NCI-H748 treated with DMSO at 0.1 percent for 48 hours (cell line): ENCODE results near the gene BSND.
A peak's percentile ranks its signal among the peaks of the same experiment; 100 is the strongest.

Experiments
- DNase-seq: peaks from one replicate; lab custom pipeline; 2025; lab: John Stamatoyannopoulos, UW

BSND gene

GRCh38 chr1:54975356-54976108, 23.2 kb upstream of the BSND start:
- peak; percentile 66 for DNase-seq

- DNase-seq = no peak
Measured at GRCh38 chr1:54976747-54977146, 22.0 kb upstream of the BSND start.

GRCh38 chr1:54977533-54978297, 21.0 kb upstream of the BSND start:
- DNase-seq = no peak

GRCh38 chr1:54978528-54979326, 20.0 kb upstream of the BSND start:
- no peak for DNase-seq

GRCh38 chr1:54979327-54979891, 19.3 kb upstream of the BSND start:
- DNase-seq = no peak

- DNase-seq = no peak
Measured at GRCh38 chr1:54980046-54980527, 18.6 kb upstream of the BSND start.

GRCh38 chr1:54980528-54981241, 18.0 kb upstream of the BSND start, which contains the start of gene TMEM61:
TSS of gene TMEM61 (plus strand) at chr1:54980628. CDS start at chr1:54981066, 438 bp downstream.
- DNase-seq = no peak

- no peak for DNase-seq
Measured at GRCh38 chr1:54981466-54981865, 17.3 kb upstream of the BSND start.

- peak; percentile 80 for DNase-seq
Measured at GRCh38 chr1:54982739-54983138, 16.0 kb upstream of the BSND start.

GRCh38 chr1:54984131-54984842, 14.4 kb upstream of the BSND start:
- no peak for DNase-seq

GRCh38 chr1:54985556-54985955, 13.2 kb upstream of the BSND start:
- no peak for DNase-seq

GRCh38 chr1:54986025-54986424, 12.7 kb upstream of the BSND start:
- DNase-seq = no peak

- DNase-seq = no peak
Measured at GRCh38 chr1:54986533-54986932, 12.2 kb upstream of the BSND start.

GRCh38 chr1:54987427-54987826, 11.3 kb upstream of the BSND start:
- DNase-seq = no peak

GRCh38 chr1:54987919-54988705, 10.6 kb upstream of the BSND start:
- no peak for DNase-seq

- DNase-seq = no peak
Measured at GRCh38 chr1:54988975-54989374, 9.8 kb upstream of the BSND start.

GRCh38 chr1:54989473-54989872, 9.3 kb upstream of the BSND start:
- peak; percentile 37 for DNase-seq

GRCh38 chr1:54989968-54990810, 8.5 kb upstream of the BSND start:
- DNase-seq = no peak

GRCh38 chr1:54990916-54991315, 7.8 kb upstream of the BSND start:
- no peak for DNase-seq
